H1 (cell line): ENCODE data around the gene DCTN3. TPM values are rescaled to one million over a fixed set of nuclear protein-coding genes. Genes with fewer than 3 reads are reported as not detected.

Experiments
- CTCF ChIA-PET: fragments of 300-600 bp; sonication (Branson Sonifier 250); formaldehyde crosslinking; loops from one replicate; lab custom pipeline; 2021; ENCODE audit not compliant: partially characterized antibody; lab: Charles Lee
- POLR2A ChIA-PET: fragments of 300-600 bp; sonication (Branson Sonifier 250); formaldehyde crosslinking; loops from one replicate; lab custom pipeline; 2021; ENCODE audit warnings: inconsistent platforms; ENCODE audit not compliant: partially characterized antibody; lab: Charles Lee
- DNase-seq, 2 experiments: peaks; one replicate each; pipeline versions ENCODE4 v3.0.0 to v3.0.0-alpha.2; 2010 to 2022; ENCODE audit warnings: low spot score in 2 of 2, low read depth in 1 of 2, mixed read lengths in 1 of 2
- FAIRE-seq: peaks from 2 replicates; lab custom pipeline; 2011; peaks lifted over from hg19 to GRCh38; lab: Jason Lieb, UNC
- H2AFZ ChIP-seq: 2 replicates; pipeline ENCODE4 v1.8.1; 2012; ENCODE audit warnings: low read length, inconsistent platforms
- H2AK5ac ChIP-seq: 2 replicates; pipeline ENCODE4 v1.6.1; 2013; ENCODE audit warnings: low read depth, low read length
- H2BK120ac ChIP-seq: replicated peaks from 2 replicates; pipeline ENCODE3; 2013; ENCODE audit warnings: low read depth, low read length, inconsistent platforms
- H2BK12ac ChIP-seq: 2 replicates; pipeline ENCODE4 v1.6.1; 2013; ENCODE audit warnings: low read depth, low read length
- H2BK15ac ChIP-seq: 2 replicates; pipeline ENCODE4 v1.6.1; 2013; ENCODE audit warnings: low read length
- H2BK20ac ChIP-seq: 2 replicates; pipeline ENCODE4 v1.6.1; 2013; ENCODE audit warnings: low read length
- H2BK5ac ChIP-seq: 2 replicates; pipeline ENCODE4 v1.6.1; 2013; ENCODE audit warnings: low read depth, low read length
- H3K14ac ChIP-seq: 2 replicates; pipeline ENCODE4 v1.6.1; 2013; ENCODE audit warnings: inconsistent platforms; ENCODE audit not compliant: insufficient read length
- H3K18ac ChIP-seq: 2 replicates; pipeline ENCODE4 v1.6.1; 2013; ENCODE audit warnings: low read length; ENCODE audit errors: extremely low read depth
- H3K23ac ChIP-seq: 2 replicates; pipeline ENCODE4 v1.6.1; 2013; ENCODE audit warnings: inconsistent platforms; ENCODE audit not compliant: insufficient read length
- H3K23me2 ChIP-seq: 2 replicates; pipeline ENCODE4 v1.6.1; 2013; ENCODE audit warnings: low read depth, low read length
- H3K27ac ChIP-seq: 2 replicates; pipeline ENCODE4 v1.6.1; 2011; ENCODE audit warnings: low read depth, low read length, inconsistent platforms
- H3K27me3 ChIP-seq, 4 experiments: replicated peaks in 1 of 4; 1 replicate in 1 of 4; 2 replicates in 3 of 4; pipeline versions ENCODE4 v1.6.1 to v1.8.1; 2011 to 2013; ENCODE audit warnings: low read length in 3 of 4, mild to moderate bottlenecking in 3 of 4, inconsistent platforms in 2 of 4, mixed read lengths in 2 of 4, moderate library complexity in 1 of 4; ENCODE audit not compliant: control insufficient read depth in 3 of 4, insufficient read depth in 3 of 4; ENCODE audit errors: extremely low read depth in 1 of 4
- H3K36me3 ChIP-seq, 4 experiments: 2 replicates each; pipeline versions ENCODE4 v1.6.1 to v1.8.1; 2011 to 2013; ENCODE audit warnings: mild to moderate bottlenecking in 4 of 4, low read length in 3 of 4, moderate library complexity in 2 of 4, control low read depth in 1 of 4, inconsistent platforms in 1 of 4; ENCODE audit not compliant: insufficient read depth in 4 of 4, control insufficient read depth in 2 of 4
- H3K4ac ChIP-seq: replicated peaks from 2 replicates; pipeline ENCODE3; 2013; ENCODE audit warnings: low read length, low read depth, mixed read lengths, inconsistent platforms; ENCODE audit not compliant: insufficient read length
- H3K4me1 ChIP-seq, 4 experiments: replicated peaks in 1 of 4; 1 replicate in 1 of 4; 2 replicates in 3 of 4; pipeline versions ENCODE4 v1.6.1 to v1.8.1; 2011 to 2013; ENCODE audit warnings: low read length in 3 of 4, inconsistent platforms in 2 of 4, mixed read lengths in 1 of 4; ENCODE audit not compliant: insufficient read depth in 4 of 4, control insufficient read depth in 3 of 4
- H3K4me2 ChIP-seq, 2 experiments: 2 replicates each; pipeline versions ENCODE4 v1.6.1 to v1.8.1; 2011 to 2013; ENCODE audit warnings: low read depth in 2 of 2, low read length in 2 of 2, control low read depth in 1 of 2, inconsistent platforms in 1 of 2, mild to moderate bottlenecking in 1 of 2; ENCODE audit not compliant: insufficient read depth in 1 of 2
- H3K4me3 ChIP-seq, 4 experiments: fragments of 200-600, 300-600 bp in 1 of 4; sonication (generic), shearing (Covaris generic), sonication (Bioruptor Twin) in 1 of 4; 2 replicates each; pipeline versions ENCODE4 v1.5.1 to v1.8.1; 2011 to 2016; ENCODE audit warnings: low read length in 4 of 4, low read depth in 3 of 4, control low read depth in 2 of 4, inconsistent platforms in 2 of 4, mild to moderate bottlenecking in 2 of 4, mixed read lengths in 1 of 4, moderate library complexity in 1 of 4; ENCODE audit not compliant: insufficient read depth in 2 of 4; ENCODE audit errors: extremely low read depth in 1 of 4
- H3K56ac ChIP-seq: replicated peaks from 2 replicates; pipeline ENCODE3; 2013; ENCODE audit warnings: low read depth, mild to moderate bottlenecking, mixed read lengths, low read length, inconsistent platforms; ENCODE audit not compliant: insufficient read length
- H3K79me1 ChIP-seq: 2 replicates; pipeline ENCODE4 v1.6.1; 2013; ENCODE audit warnings: low read depth, low read length, control low read depth
- H3K79me2 ChIP-seq, 2 experiments: 2 replicates each; pipeline versions ENCODE4 v1.6.1 to v1.8.1; 2012 to 2013; ENCODE audit warnings: low read length in 2 of 2, mild to moderate bottlenecking in 2 of 2, inconsistent platforms in 1 of 2; ENCODE audit not compliant: insufficient read depth in 2 of 2, control insufficient read depth in 1 of 2
- H3K9ac ChIP-seq, 4 experiments: replicated peaks in 1 of 4; 1 replicate in 1 of 4; 2 replicates in 3 of 4; pipeline versions ENCODE4 v1.6.1 to v1.8.1; 2011 to 2013; ENCODE audit warnings: low read depth in 3 of 4, low read length in 3 of 4, control low read depth in 2 of 4, mild to moderate bottlenecking in 2 of 4, moderate library complexity in 2 of 4, inconsistent platforms in 1 of 4; ENCODE audit errors: extremely low read depth in 1 of 4
- H3K9me3 ChIP-seq, 2 experiments: 2 replicates each; pipeline versions ENCODE4 v1.6.1 to v1.8.1; 2012 to 2013; ENCODE audit warnings: mild to moderate bottlenecking in 2 of 2, moderate library complexity in 2 of 2, control low read depth in 1 of 2, inconsistent platforms in 1 of 2, low read depth in 1 of 2, low read length in 1 of 2, mixed read lengths in 1 of 2; ENCODE audit not compliant: insufficient read depth in 2 of 2
- H4K20me1 ChIP-seq, 2 experiments: replicated peaks in 1 of 2; 2 replicates each; pipeline versions ENCODE3 to v1.8.1; 2011 to 2013; ENCODE audit warnings: inconsistent platforms in 2 of 2, low read length in 2 of 2, mild to moderate bottlenecking in 1 of 2; ENCODE audit not compliant: insufficient read depth in 2 of 2, control insufficient read depth in 1 of 2
- H4K5ac ChIP-seq: 2 replicates; pipeline ENCODE4 v1.6.1; 2013; ENCODE audit warnings: low read length, low read depth, mixed read lengths, inconsistent platforms; ENCODE audit not compliant: insufficient read length
- H4K8ac ChIP-seq: 2 replicates; pipeline ENCODE4 v1.8.0; 2013; ENCODE audit warnings: mild to moderate bottlenecking, moderate library complexity, low read length, inconsistent platforms; ENCODE audit not compliant: insufficient read depth; ENCODE audit errors: extremely low read depth
- H4K91ac ChIP-seq: replicated peaks from 2 replicates; pipeline ENCODE3; 2013; ENCODE audit warnings: low read length, mixed read lengths, inconsistent platforms; ENCODE audit not compliant: insufficient read length
- BRCA1 ChIP-seq: IDR thresholded peaks from 2 replicates; pipeline ENCODE4 v1.6.1; 2012; ENCODE audit warnings: low read depth, low read length, improper control_type of control experiment
- CTBP2 ChIP-seq: IDR thresholded peaks from 2 replicates; pipeline ENCODE4 v1.7.0; 2011; ENCODE audit warnings: borderline replicate concordance, mild to moderate bottlenecking, moderate library complexity, mixed read lengths, low read length; ENCODE audit not compliant: insufficient read depth, insufficient read length
- RBBP5 ChIP-seq: IDR thresholded peaks from 2 replicates; pipeline ENCODE4 v1.7.1; 2012; ENCODE audit warnings: low read depth, mild to moderate bottlenecking, inconsistent platforms, low read length, moderate library complexity, borderline replicate concordance
- WGBS, 2 experiments: shearing (Covaris generic) in 1 of 2; methylation state at CpG; one replicate each; pipeline versions ENCODE4 v1.1.6 to v1.1.7; 2013 to 2015; ENCODE audit warnings: low lambda C conversion rate in 2 of 2, mixed read lengths in 2 of 2, inconsistent platforms in 1 of 2, low coverage in 1 of 2, missing lambda C conversion rate in 1 of 2; ENCODE audit not compliant: insufficient replicate concordance in 2 of 2, insufficient coverage in 1 of 2, insufficient read length in 1 of 2; ENCODE audit errors: extremely low coverage in 1 of 2, missing lambda C conversion rate in 1 of 2; 5-methylcytosine and 5-hydroxymethylcytosine counted together
- polyA plus RNA-seq, 7 experiments: library from polyadenylated mRNA; depleted of rRNA in 3 of 7; stranded (reverse) in 5 of 7; unstranded in 2 of 7; fragments of >200 nt in 5 of 7; fragments of 200-250 nt in 2 of 7; gene quantifications; 1 replicate in 5 of 7; 2 replicates in 1 of 7; 4 replicates in 1 of 7; pipeline versions ENCODE4 v1.2.1 to v1.2.3, GENCODE V29; 2011 to 2013; ENCODE audit warnings: missing spikeins in 2 of 7, mixed read lengths in 2 of 7
- total RNA-seq: library from RNA; stranded (reverse); fragmentation: NEBNext Ultra II Directional; extraction: Animal tissue kit (Norgen Biotek cat#: 25700); gene quantifications from 2 replicates; pipeline ENCODE4 v1.2.1, GENCODE V29; 2021

The DCTN3 gene
- total and polyA plus RNA-seq, 2 of the 8 experiments (the other 6 are each of a cell fraction or from before 2014, with no cell fraction given): 25.6 to 39.2 TPM

DNA sequence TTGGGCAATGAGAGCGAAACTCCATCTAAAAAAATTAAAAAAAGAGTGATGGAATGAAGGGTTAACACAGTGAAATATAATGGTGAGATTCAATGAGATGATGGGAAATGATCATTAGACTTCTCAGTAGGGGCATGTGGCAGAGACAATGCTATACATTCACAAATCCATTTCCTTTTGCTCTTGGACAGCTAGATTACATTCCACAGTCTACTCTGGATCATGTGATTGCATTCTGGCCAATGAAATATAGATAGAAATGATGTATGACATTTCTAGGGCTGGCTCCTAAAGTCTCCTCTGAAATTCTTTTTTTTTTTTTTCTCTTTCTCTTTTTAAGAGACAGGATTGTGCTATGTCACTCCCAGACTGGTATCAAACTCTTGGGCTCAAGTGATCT, 22.4 kb upstream of the DCTN3 start:
- no peak overlapping the region for H3K23ac ChIP-seq
- no peak overlapping the region for H3K14ac ChIP-seq
- no peak overlapping the region for H2BK120ac ChIP-seq
- no peak overlapping the region for H2BK12ac ChIP-seq
- H2AFZ ChIP-seq: no peak overlapping the region
- no peak overlapping the region for H3K4me3 ChIP-seq
- no peaks in the 10 kb centered on the region; a peak in 1 of 7 replicates for H3K27me3 ChIP-seq
- H3K56ac ChIP-seq: no peak overlapping the region
- H3K23me2 ChIP-seq: peaks cover 11% of the 10 kb centered on the region; the same call in 1 of the 2 replicates
- H3K9me3 ChIP-seq: no peaks in the 10 kb centered on the region
- peaks cover 2 to 8% of the 10 kb centered on the region in 2 experiments for H4K20me1 ChIP-seq
- H2BK15ac ChIP-seq: no peak overlapping the region
- H3K4ac ChIP-seq: no peak overlapping the region
- H2BK20ac ChIP-seq: no peak overlapping the region
- peaks cover 0 to 4% of the 10 kb centered on the region in 2 experiments; a peak in 1 of 4 replicates for H3K79me2 ChIP-seq
- no peak overlapping the region for H4K8ac ChIP-seq
- no peak overlapping the region for H3K9ac ChIP-seq
- no peak overlapping the region for H4K91ac ChIP-seq
- H3K18ac ChIP-seq: no peak overlapping the region
- H3K4me1 ChIP-seq: peaks cover 7 to 21% (median 13%) of the 10 kb centered on the region in 4 experiments
- ChIA-PET CTCF (interaction anchor here (0.8 to 18.5 kb wide), 6 partner anchors 6 to 81 kb away, joined by 3 to 401 read pairs (median 57); partner anchors contain the start of genes CCL27, IL11RA, RPP25L and SIGMAR1), POLR2A (interaction anchor here (1.2 kb wide), 1 partner anchor 11 kb away, joined by 3 read pairs; no protein-coding TSS in a partner anchor)
- no peak for FAIRE-seq
- H3K79me1 ChIP-seq: peaks cover 4% of the 10 kb centered on the region; the same call in 1 of the 2 replicates
- no peak overlapping the region for H2AK5ac ChIP-seq
- 85% methylated on average over 1 of the region's 1 CpG; no CpG with 5 or more reads in 1 of the 2 experiments for WGBS, 2 experiments
- no peak for DNase-seq
- H2BK5ac ChIP-seq: no peak overlapping the region
- no peak overlapping the region for H4K5ac ChIP-seq
- no peak overlapping the region for H3K4me2 ChIP-seq
- H3K36me3 ChIP-seq: no peaks in the 10 kb centered on the region; a peak in 1 of 8 replicates
- no peak overlapping the region for H3K27ac ChIP-seq
- TF ChIP-seq CTBP2 (no peak), BRCA1 (no peak), RBBP5 (no peak)
